Endothelial cell (in vitro differentiated cells): ENCODE results near the gene NELL1. TPM values are rescaled to one million over a fixed set of nuclear protein-coding genes. Genes with fewer than 3 reads are reported as not detected.

Source experiments
- DNase-seq: peaks from one replicate; pipeline ENCODE4 v3.0.0; 2021; ENCODE audit warnings: low spot score
- H3K27ac Mint-ChIP-seq: one replicate; pipeline ENCODE4 v1.8.0; 2021; ENCODE audit warnings: mixed read lengths, inconsistent platforms; ENCODE audit not compliant: unreplicated experiment
- H3K27me3 Mint-ChIP-seq: one replicate; pipeline ENCODE4 v1.8.0; 2021; ENCODE audit warnings: mild to moderate bottlenecking, moderate library complexity, mixed read lengths, inconsistent platforms; ENCODE audit not compliant: unreplicated experiment
- H3K36me3 Mint-ChIP-seq: one replicate; pipeline ENCODE4 v1.8.0; 2021; ENCODE audit warnings: mild to moderate bottlenecking, low read depth, mixed read lengths, inconsistent platforms; ENCODE audit not compliant: unreplicated experiment
- H3K4me1 Mint-ChIP-seq: one replicate; pipeline ENCODE4 v1.8.0; 2021; ENCODE audit warnings: mild to moderate bottlenecking, mixed read lengths, inconsistent platforms; ENCODE audit not compliant: unreplicated experiment
- H3K4me3 Mint-ChIP-seq: one replicate; pipeline ENCODE4 v1.8.0; 2021; ENCODE audit warnings: mild to moderate bottlenecking, mixed read lengths, inconsistent platforms; ENCODE audit not compliant: unreplicated experiment
- H3K9me3 Mint-ChIP-seq: one replicate; pipeline ENCODE4 v1.8.0; 2021; ENCODE audit warnings: mixed read lengths, inconsistent platforms; ENCODE audit not compliant: unreplicated experiment
- CTCF ChIP-seq: fragments of 200-600 bp; sonication (generic); IDR thresholded peaks from one replicate; pipeline ENCODE4 v1.5.0; 2021; ENCODE audit warnings: antibody characterized with exemption; ENCODE audit not compliant: unreplicated experiment
- total RNA-seq: library from RNA; stranded (reverse); fragmentation: NEBNext Ultra II Directional; extraction: Animal tissue kit (Norgen Biotek cat#: 25700); gene quantifications from one replicate; pipeline ENCODE4 v1.2.1, GENCODE V29; 2021; ENCODE audit not compliant: unreplicated experiment

NELL1 gene
- total RNA-seq, 1 donor from 2014 or later = 0.26 TPM

GRCh38 chr11:20934516-20934915, 265.1 kb downstream of the NELL1 start:
- Mint-ChIP-seq H3K27ac (no peak overlapping the region), H3K4me3 (no peak overlapping the region), H3K4me1 (no peaks in the 10 kb centered on the region), H3K9me3 (no peaks in the 10 kb centered on the region), H3K27me3 (peaks cover 2% of the 10 kb centered on the region), H3K36me3 (no peaks in the 10 kb centered on the region)
- TF ChIP-seq CTCF = no peak
- no peak for DNase-seq

- Mint-ChIP-seq H3K27ac (no peak overlapping the region), H3K9me3 (no peaks in the 10 kb centered on the region), H3K27me3 (peaks cover 2% of the 10 kb centered on the region), H3K36me3 (no peaks in the 10 kb centered on the region), H3K4me3 (no peak overlapping the region), H3K4me1 (no peaks in the 10 kb centered on the region)
- no peak for DNase-seq
- no peak for TF ChIP-seq CTCF
Observed at GRCh38 chr11:20937826-20938225, 268.4 kb downstream of the NELL1 start.

GRCh38 chr11:20949585-20949984, 280.2 kb downstream of the NELL1 start:
- TF ChIP-seq CTCF = no peak
- H3K9me3 Mint-ChIP-seq = no peaks in the 10 kb centered on the region
- H3K36me3 Mint-ChIP-seq = no peaks in the 10 kb centered on the region
- H3K4me3 Mint-ChIP-seq = no peak overlapping the region
- H3K27me3 Mint-ChIP-seq = peaks cover 1% of the 10 kb centered on the region
- no peak for DNase-seq
- no peak overlapping the region for H3K27ac Mint-ChIP-seq
- no peaks in the 10 kb centered on the region for H3K4me1 Mint-ChIP-seq

- TF ChIP-seq CTCF = no peak
- no peaks in the 10 kb centered on the region for H3K36me3 Mint-ChIP-seq
- no peaks in the 10 kb centered on the region for H3K9me3 Mint-ChIP-seq
- H3K4me1 Mint-ChIP-seq = no peaks in the 10 kb centered on the region
- no peak overlapping the region for H3K4me3 Mint-ChIP-seq
- no peaks in the 10 kb centered on the region for H3K27me3 Mint-ChIP-seq
- H3K27ac Mint-ChIP-seq = no peak overlapping the region
- no peak for DNase-seq
Observed at GRCh38 chr11:20962581-20962980, 293.2 kb downstream of the NELL1 start.

- no peak for DNase-seq
- H3K4me3 Mint-ChIP-seq = no peak overlapping the region
- no peak for TF ChIP-seq CTCF
- H3K9me3 Mint-ChIP-seq = no peaks in the 10 kb centered on the region
- H3K27me3 Mint-ChIP-seq = no peaks in the 10 kb centered on the region
- peaks cover 2% of the 10 kb centered on the region for H3K4me1 Mint-ChIP-seq
- no peak overlapping the region for H3K27ac Mint-ChIP-seq
- no peaks in the 10 kb centered on the region for H3K36me3 Mint-ChIP-seq
Observed at GRCh38 chr11:20963596-20963995, 294.2 kb downstream of the NELL1 start.
